GM12892 (cell line): Measurements from ENCODE around the gene OR51G1.

Source experiments
- POLR2A ChIP-seq: IDR thresholded peaks from 2 replicates; pipeline ENCODE4 v1.6.1; 2011; ENCODE audit warnings: low read depth, low read length, control low read depth
- POLR2AphosphoS5 ChIP-seq: IDR thresholded peaks from 2 replicates; pipeline ENCODE4 v1.6.1; 2011; ENCODE audit warnings: low read depth, low read length, control low read depth
- TAF1 ChIP-seq: IDR thresholded peaks from 2 replicates; pipeline ENCODE4 v1.6.1; 2011; ENCODE audit warnings: low read depth, mild to moderate bottlenecking, control low read depth, low read length, borderline replicate concordance

GRCh38 chr11:4903484-4903883, 20.7 kb downstream of the OR51G1 start, which contains the start of gene OR51A7:
- no peak for TF ChIP-seq POLR2A
- TF ChIP-seq POLR2AphosphoS5: no peak
- no peak for TF ChIP-seq TAF1
